Hepatocyte (in vitro differentiated cells): Measurements from ENCODE around the gene BPIFA1. TPM values are rescaled to one million over a fixed set of nuclear protein-coding genes. Genes with fewer than 3 reads are reported as not detected.

Source experiments
- DNase-seq: peaks from one replicate; pipeline ENCODE4 v3.0.0-alpha.2; 2016; ENCODE audit warnings: low spot score
- H2AFZ ChIP-seq: fragments of 200-600 bp; sonication (generic); 2 replicates; pipeline ENCODE4 v1.6.0; 2016; ENCODE audit warnings: antibody characterized with exemption, mild to moderate bottlenecking
- H3K27ac ChIP-seq: fragments of 200-600 bp; sonication (generic); 2 replicates; pipeline ENCODE4 v1.5.1; 2016; ENCODE audit warnings: mild to moderate bottlenecking
- H3K27me3 ChIP-seq: fragments of 200-600 bp; sonication (generic); 2 replicates; pipeline ENCODE4 v1.6.1; 2016
- H3K36me3 ChIP-seq: fragments of 200-600 bp; sonication (generic); replicated peaks from 2 replicates; pipeline ENCODE4 v1.5.1; 2016; ENCODE audit warnings: low read depth; ENCODE audit not compliant: insufficient read depth
- H3K4me1 ChIP-seq: fragments of 200-600 bp; sonication (generic); 2 replicates; pipeline ENCODE4 v1.5.1; 2016; ENCODE audit warnings: mild to moderate bottlenecking, moderate library complexity; ENCODE audit not compliant: insufficient read depth
- H3K4me2 ChIP-seq: fragments of 200-600 bp; sonication (generic); 2 replicates; pipeline ENCODE4 v1.6.0; 2016
- H3K4me3 ChIP-seq: fragments of 200-600 bp; sonication (generic); 2 replicates; pipeline ENCODE4 v1.5.1; 2016; ENCODE audit warnings: mild to moderate bottlenecking
- H3K79me2 ChIP-seq: fragments of 200-600 bp; sonication (generic); 2 replicates; pipeline ENCODE4 v1.6.0; 2017; ENCODE audit warnings: mild to moderate bottlenecking
- H3K9me2 ChIP-seq: fragments of 200-600 bp; sonication (generic); replicated peaks from 2 replicates; pipeline ENCODE4 v1.6.0; 2017; ENCODE audit warnings: mild to moderate bottlenecking; ENCODE audit not compliant: insufficient read depth
- H3K9me3 ChIP-seq: fragments of 200-600 bp; sonication (generic); 2 replicates; pipeline ENCODE4 v1.5.1; 2016; ENCODE audit warnings: low read depth, mild to moderate bottlenecking
- H4K20me1 ChIP-seq: fragments of 200-600 bp; sonication (generic); 2 replicates; pipeline ENCODE4 v1.6.0; 2016; ENCODE audit warnings: mild to moderate bottlenecking; ENCODE audit not compliant: insufficient read depth, poor library complexity, severe bottlenecking
- CTCF ChIP-seq: fragments of 200-600 bp; sonication (generic); IDR thresholded peaks from 2 replicates; pipeline ENCODE4 v1.5.1; 2016; ENCODE audit warnings: antibody characterized with exemption, mild to moderate bottlenecking; ENCODE audit not compliant: poor library complexity
- EZH2 ChIP-seq: fragments of 200-600 bp; sonication (generic); IDR thresholded peaks from 2 replicates; pipeline ENCODE4 v1.6.1; 2016; ENCODE audit warnings: antibody characterized with exemption, mild to moderate bottlenecking, borderline replicate concordance
- WGBS: methylation state at CpG from one replicate; pipeline ENCODE4 v1.1.6; 2016; ENCODE audit warnings: low lambda C conversion rate; ENCODE audit errors: missing lambda C conversion rate; 5-methylcytosine and 5-hydroxymethylcytosine counted together
- polyA plus RNA-seq: library from polyadenylated mRNA; unstranded; fragments of >200 nt; fragmentation: Nextera tagmentation; extraction: Ambion mirVana; gene quantifications from 2 replicates; pipeline ENCODE4 v1.2.1, GENCODE V29; 2016
- total RNA-seq: library from RNA; depleted of rRNA; stranded (reverse); fragments of >200 nt; gene quantifications from 2 replicates; pipeline ENCODE4 v1.2.3, GENCODE V29; 2014

Gene BPIFA1
- total and polyA plus RNA-seq, 2 experiments from 2014 or later: not detected

- H3K27me3 ChIP-seq: peaks cover 30% of the 10 kb centered on the region
- no peaks in the 10 kb centered on the region for H3K4me1 ChIP-seq
- DNase-seq: peak; percentile 58
- H3K36me3 ChIP-seq: no peaks in the 10 kb centered on the region
- H3K4me3 ChIP-seq: no peak overlapping the region
- H2AFZ ChIP-seq: no peak overlapping the region
- TF ChIP-seq EZH2 (no peak), CTCF (peak; percentile 78)
- H3K27ac ChIP-seq: no peak overlapping the region
- WGBS: 49% methylated on average over 7 of the region's 7 CpGs
- no peaks in the 10 kb centered on the region for H3K9me3 ChIP-seq
- no peaks in the 10 kb centered on the region for H3K79me2 ChIP-seq
- H3K4me2 ChIP-seq: no peak overlapping the region
- H3K9me2 ChIP-seq: no peaks in the 10 kb centered on the region
- H4K20me1 ChIP-seq: no peaks in the 10 kb centered on the region
Observed at GRCh38 chr20:33291830-33292355, 56.1 kb downstream of the BPIFA1 start.

Other genes with a start within 250 kb of the BPIFA1 start
- not detected in 2 replicates for gene SUN5, start 231.6 kb upstream of the BPIFA1 start, total RNA-seq
- not detected in 2 replicates for gene SUN5, start 231.6 kb upstream of the BPIFA1 start, polyA plus RNA-seq
- gene BPIFB2, start 228.3 kb upstream of the BPIFA1 start, total RNA-seq: 0.52 and 0.70 TPM in 2 replicates
- gene BPIFB2, start 228.3 kb upstream of the BPIFA1 start, polyA plus RNA-seq: 0.30 and 1.0 TPM in 2 replicates
- not detected in 2 replicates for gene BPIFB6, start 204.3 kb upstream of the BPIFA1 start, total RNA-seq
- not detected in 2 replicates for gene BPIFB6, start 204.3 kb upstream of the BPIFA1 start, polyA plus RNA-seq
- not detected in 2 replicates for gene BPIFB3, start 182.1 kb upstream of the BPIFA1 start, total RNA-seq
- gene BPIFB3, start 182.1 kb upstream of the BPIFA1 start, polyA plus RNA-seq: not detected in 2 replicates
- gene BPIFB4, start 156.4 kb upstream of the BPIFA1 start, total RNA-seq: not detected in 2 replicates
- gene BPIFB4, start 156.4 kb upstream of the BPIFA1 start, polyA plus RNA-seq: not detected in 2 replicates
- not detected in 2 replicates for gene BPIFA2, start 67.8 kb upstream of the BPIFA1 start, total RNA-seq
- gene BPIFA2, start 67.8 kb upstream of the BPIFA1 start, polyA plus RNA-seq: not detected in 2 replicates
- gene BPIFA3, start 18.6 kb upstream of the BPIFA1 start, total RNA-seq: not detected in 2 replicates
- not detected in 2 replicates for gene BPIFA3, start 18.6 kb upstream of the BPIFA1 start, polyA plus RNA-seq
- 0.10 TPM in 1 of 2 replicates, not detected in the other for gene BPIFB1, start 47.2 kb downstream of the BPIFA1 start, total RNA-seq
- 0.32 and 0.85 TPM in 2 replicates for gene BPIFB1, start 47.2 kb downstream of the BPIFA1 start, polyA plus RNA-seq
- gene CDK5RAP1, start 165.5 kb downstream of the BPIFA1 start, total RNA-seq: 22.4 and 35.6 TPM in 2 replicates
- 52.2 and 63.1 TPM in 2 replicates for gene CDK5RAP1, start 165.5 kb downstream of the BPIFA1 start, polyA plus RNA-seq
- gene SNTA1, start 207.8 kb downstream of the BPIFA1 start, total RNA-seq: 24.5 and 28.0 TPM in 2 replicates
- 24.0 and 24.6 TPM in 2 replicates for gene SNTA1, start 207.8 kb downstream of the BPIFA1 start, polyA plus RNA-seq